HepG2 (cell line): ENCODE data around the gene OGFOD3. TPM values are rescaled to one million over a fixed set of nuclear protein-coding genes. Genes with fewer than 3 reads are reported as not detected.

Experiments
- ATF5 ChIP-seq: sonication (generic); formaldehyde crosslinking; IDR thresholded peaks from 2 replicates; pipeline ENCODE4 v1.4.0; 2020; ENCODE audit warnings: mild to moderate bottlenecking, low read depth, missing genetic modification reagents
- FOXK1 ChIP-seq: sonication (generic); formaldehyde crosslinking; IDR thresholded peaks from 2 replicates; pipeline ENCODE4 v1.4.0; 2020; ENCODE audit warnings: low read depth, missing genetic modification reagents, borderline replicate concordance
- HDAC1 ChIP-seq: sonication (generic); formaldehyde crosslinking; IDR thresholded peaks from 2 replicates; pipeline ENCODE4 v1.5.1; 2020; ENCODE audit warnings: mild to moderate bottlenecking, missing genetic modification reagents
- HDAC2 ChIP-seq: sonication (generic); formaldehyde crosslinking; IDR thresholded peaks from 2 replicates; pipeline ENCODE4 v1.4.0; 2020; ENCODE audit warnings: missing genetic modification reagents
- HNRNPL ChIP-seq: fragments of 200-400 bp; formaldehyde crosslinking; IDR thresholded peaks from 2 replicates; pipeline ENCODE4 v1.6.1; 2017; ENCODE audit warnings: mild to moderate bottlenecking, low read depth, low read length
- JARID2 ChIP-seq: sonication (generic); formaldehyde crosslinking; IDR thresholded peaks from 2 replicates; pipeline ENCODE4 v1.8.1; 2023; ENCODE audit warnings: missing genetic modification reagents, inconsistent platforms; ENCODE audit not compliant: insufficient replicate concordance
- LCORL ChIP-seq, 2 experiments: fragments of 450-650 bp in 1 of 2; sonication (generic) in 1 of 2; formaldehyde crosslinking in 1 of 2; IDR thresholded peaks; 2 replicates each; pipeline versions ENCODE4 v1.5.0 to v1.6.1; 2017 to 2020; ENCODE audit warnings: antibody characterized with exemption in 1 of 2, missing genetic modification reagents in 1 of 2
- MXI1 ChIP-seq: IDR thresholded peaks from 3 replicates; pipeline ENCODE4 v1.6.1; 2012; ENCODE audit warnings: low read depth, low read length, inconsistent platforms, borderline replicate concordance
- NCOA2 ChIP-seq: sonication (generic); formaldehyde crosslinking; IDR thresholded peaks from 2 replicates; pipeline ENCODE4 v1.8.0; 2022; ENCODE audit warnings: inconsistent platforms
- PHB2 ChIP-seq: fragments of 450-650 bp; IDR thresholded peaks from 2 replicates; pipeline ENCODE4 v1.6.1; 2018; ENCODE audit not compliant: partially characterized antibody
- RARA ChIP-seq: IDR thresholded peaks from 2 replicates; pipeline ENCODE4 v1.6.1; 2016; ENCODE audit warnings: missing genetic modification reagents, missing compliant biosample characterization
- REL ChIP-seq: sonication (generic); formaldehyde crosslinking; conservative IDR thresholded peaks from 2 replicates; pipeline ENCODE4 v1.8.0; 2022; ENCODE audit warnings: mild to moderate bottlenecking, missing genetic modification reagents, moderate library complexity
- RXRA ChIP-seq: sonication (generic); formaldehyde crosslinking; IDR thresholded peaks from 2 replicates; pipeline ENCODE4 v1.5.1; 2020; ENCODE audit warnings: missing genetic modification reagents
- RXRB ChIP-seq: IDR thresholded peaks from 2 replicates; pipeline ENCODE4 v1.6.1; 2016; ENCODE audit warnings: borderline replicate concordance, missing genetic modification reagents, missing compliant biosample characterization
- SALL1 ChIP-seq: sonication (generic); formaldehyde crosslinking; IDR thresholded peaks from 2 replicates; pipeline ENCODE4 v1.8.0; 2022; ENCODE audit warnings: mild to moderate bottlenecking, missing genetic modification reagents
- SMAD9 ChIP-seq: sonication (generic); formaldehyde crosslinking; IDR thresholded peaks from 2 replicates; pipeline ENCODE4 v1.5.1; 2020; ENCODE audit warnings: mild to moderate bottlenecking, missing genetic modification reagents
- SPEN ChIP-seq: sonication (generic); formaldehyde crosslinking; IDR thresholded peaks from 2 replicates; pipeline ENCODE4 v1.5.1; 2020; ENCODE audit warnings: low read depth, mild to moderate bottlenecking, missing genetic modification reagents
- THAP8 ChIP-seq: sonication (generic); formaldehyde crosslinking; IDR thresholded peaks from 2 replicates; pipeline ENCODE4 v1.5.1; 2020; ENCODE audit warnings: missing genetic modification reagents, mild to moderate bottlenecking, borderline replicate concordance
- ZBTB44 ChIP-seq: sonication (generic); formaldehyde crosslinking; IDR thresholded peaks from 2 replicates; pipeline ENCODE4 v1.4.0; 2020; ENCODE audit warnings: missing genetic modification reagents
- ZFY ChIP-seq: sonication (generic); formaldehyde crosslinking; IDR thresholded peaks from 2 replicates; pipeline ENCODE4 v1.4.0; 2020; ENCODE audit warnings: missing genetic modification reagents
- ZMAT3 ChIP-seq: sonication (generic); formaldehyde crosslinking; conservative IDR thresholded peaks from 2 replicates; pipeline ENCODE4 v1.7.0; 2021; ENCODE audit warnings: missing genetic modification reagents
- ZNF350 ChIP-seq: sonication (generic); formaldehyde crosslinking; IDR thresholded peaks from 2 replicates; pipeline ENCODE4 v1.4.0; 2020; ENCODE audit warnings: mild to moderate bottlenecking, low read depth, missing genetic modification reagents, borderline replicate concordance
- ZNF556 ChIP-seq: sonication (generic); formaldehyde crosslinking; IDR thresholded peaks from 2 replicates; pipeline ENCODE4 v1.4.0; 2020; ENCODE audit warnings: mild to moderate bottlenecking, missing genetic modification reagents, borderline replicate concordance
- ZNF605 ChIP-seq: sonication (generic); formaldehyde crosslinking; IDR thresholded peaks from 2 replicates; pipeline ENCODE4 v1.8.0; 2022; ENCODE audit warnings: mild to moderate bottlenecking, missing genetic modification reagents
- ZNF644 ChIP-seq: IDR thresholded peaks from 2 replicates; pipeline ENCODE4 v1.6.1; 2016; ENCODE audit warnings: low read depth
- polyA plus RNA-seq, 8 experiments: library from polyadenylated mRNA; depleted of rRNA in 3 of 8; stranded (reverse) in 7 of 8; unstranded in 1 of 8; fragments of >200 nt; fragmentation: Illumina TruSeq in 4 of 8; extraction: Trizol in 4 of 8; gene quantifications; 2 replicates each; pipeline versions ENCODE4 v1.2.1 to v1.2.3, GENCODE V29; 2011 to 2016; ENCODE audit warnings: low read depth in 4 of 8, missing spikeins in 1 of 8, mixed read lengths in 1 of 8; ENCODE audit not compliant: insufficient read depth in 1 of 8
- total RNA-seq, 5 experiments: library from RNA; depleted of rRNA; stranded (reverse); fragments of >200 nt; fragmentation: Illumina TruSeq; extraction: Trizol; gene quantifications; 2 replicates each; pipeline ENCODE4 v1.2.3, GENCODE V29; 2016; ENCODE audit warnings: low read depth in 1 of 5
- TF ChIP-seq, protein P1 (sequence below): sonication (generic); formaldehyde crosslinking; IDR thresholded peaks from 2 replicates; pipeline ENCODE4 v1.5.0; 2020; ENCODE audit warnings: mild to moderate bottlenecking, missing genetic modification reagents, moderate library complexity

Gene OGFOD3
- total and polyA plus RNA-seq, 2 of the 13 experiments (the other 11 are each of a cell fraction or from before 2014, with no cell fraction given): 40.0 to 42.1 TPM

GRCh38 chr17:82376042-82376730 is 42.2 kb downstream of the OGFOD3 start (continued):
- TF ChIP-seq ZNF644 (CRISPR knock-in tag) (peak; percentile 30; the same call in 1 of the 2 replicates), ZNF350 (CRISPR knock-in tag) (0 out of 2 replicates have a peak, but pooled peaks have one; percentile 4), RXRA (CRISPR knock-in tag) (0 out of 2 replicates have a peak, but pooled peaks have one; percentile 14), RXRB (peak; percentile 50), ZNF556 (CRISPR knock-in tag) (no peak), REL (CRISPR knock-in tag) (no peak), ZMAT3 (CRISPR knock-in tag) (0 out of 2 replicates have a peak, but pooled peaks have one; percentile 47), LCORL (IDR thresholded peaks at IDR 0.05) (no peak), LCORL (CRISPR knock-in tag; IDR thresholded peaks at IDR 0.05) (peak; percentile 61; the same call in 1 of the 2 replicates), SPEN (peak; percentile 41; the same call in 1 of the 2 replicates), ATF5 (CRISPR knock-in tag) (no peak), HDAC1 (CRISPR knock-in tag) (peak; percentile 57; the same call in 1 of the 2 replicates), HNRNPL (peak; percentile 85), NCOA2 (CRISPR knock-in tag) (peak; percentile 57), PHB2 (no peak), JARID2 (no peak), ZFY (CRISPR knock-in tag) (peak; percentile 66; the same call in 1 of the 2 replicates), THAP8 (CRISPR knock-in tag) (no peak), SMAD9 (CRISPR knock-in tag) (no peak), ZNF605 (peak; percentile 74; the same call in 1 of the 2 replicates), SALL1 (peak; percentile 70), RARA (CRISPR knock-in tag) (peak; percentile 12; the same call in 1 of the 2 replicates), MXI1 (no peak), ZBTB44 (CRISPR knock-in tag) (no peak), FOXK1 (CRISPR knock-in tag) (0 out of 2 replicates have a peak, but pooled peaks have one; percentile 16), HDAC2 (CRISPR knock-in tag) (peak; percentile 42; the same call in 1 of the 2 replicates)
- TF ChIP-seq, protein P1, sequence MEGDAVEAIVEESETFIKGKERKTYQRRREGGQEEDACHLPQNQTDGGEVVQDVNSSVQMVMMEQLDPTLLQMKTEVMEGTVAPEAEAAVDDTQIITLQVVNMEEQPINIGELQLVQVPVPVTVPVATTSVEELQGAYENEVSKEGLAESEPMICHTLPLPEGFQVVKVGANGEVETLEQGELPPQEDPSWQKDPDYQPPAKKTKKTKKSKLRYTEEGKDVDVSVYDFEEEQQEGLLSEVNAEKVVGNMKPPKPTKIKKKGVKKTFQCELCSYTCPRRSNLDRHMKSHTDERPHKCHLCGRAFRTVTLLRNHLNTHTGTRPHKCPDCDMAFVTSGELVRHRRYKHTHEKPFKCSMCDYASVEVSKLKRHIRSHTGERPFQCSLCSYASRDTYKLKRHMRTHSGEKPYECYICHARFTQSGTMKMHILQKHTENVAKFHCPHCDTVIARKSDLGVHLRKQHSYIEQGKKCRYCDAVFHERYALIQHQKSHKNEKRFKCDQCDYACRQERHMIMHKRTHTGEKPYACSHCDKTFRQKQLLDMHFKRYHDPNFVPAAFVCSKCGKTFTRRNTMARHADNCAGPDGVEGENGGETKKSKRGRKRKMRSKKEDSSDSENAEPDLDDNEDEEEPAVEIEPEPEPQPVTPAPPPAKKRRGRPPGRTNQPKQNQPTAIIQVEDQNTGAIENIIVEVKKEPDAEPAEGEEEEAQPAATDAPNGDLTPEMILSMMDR: 0 out of 2 replicates have a peak, but pooled peaks have one; percentile 8
